SW 1271 (cell line): ENCODE data around the gene MTHFD1L.
"Not testable (repeated sequence)": the region's sequence is repeated elsewhere in the genome, so short reads cannot be mapped to it uniquely, and the experiment has no call there.

Experiments
- DNase-seq, 2 experiments: peaks; one replicate each; lab custom pipeline; 2025; lab: John Stamatoyannopoulos, UW

The MTHFD1L gene

DNA sequence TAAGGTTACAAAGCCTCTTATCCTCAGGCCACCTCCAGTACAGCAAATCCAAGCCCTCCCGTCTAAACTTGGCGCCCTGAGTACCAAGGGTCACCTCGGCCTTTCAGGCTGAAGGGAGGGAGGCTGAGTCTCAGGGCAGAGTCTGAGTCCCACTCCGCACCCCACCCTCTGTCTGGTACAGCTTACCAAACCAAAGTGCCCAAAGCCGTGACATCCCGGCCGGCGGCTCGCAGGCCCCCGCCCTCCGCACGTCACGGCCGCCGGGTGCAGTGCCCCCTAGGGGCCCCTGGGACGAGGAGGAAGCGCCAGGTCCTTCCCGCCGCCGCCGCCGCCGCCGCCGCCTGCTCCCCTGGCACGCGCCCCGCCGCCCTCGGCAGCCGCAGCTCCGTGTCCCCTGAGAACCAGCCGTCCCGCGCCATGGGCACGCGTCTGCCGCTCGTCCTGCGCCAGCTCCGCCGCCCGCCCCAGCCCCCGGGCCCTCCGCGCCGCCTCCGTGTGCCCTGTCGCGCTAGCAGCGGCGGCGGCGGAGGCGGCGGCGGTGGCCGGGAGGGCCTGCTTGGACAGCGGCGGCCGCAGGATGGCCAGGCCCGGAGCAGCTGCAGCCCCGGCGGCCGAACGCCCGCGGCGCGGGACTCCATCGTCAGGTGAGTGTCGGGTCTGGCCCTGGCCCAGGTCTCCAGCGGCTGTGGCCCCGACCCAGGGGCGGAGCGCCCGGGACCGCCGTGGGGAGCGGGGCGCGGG lies at the start of gene MTHFD1L:
MTHFD1L (plus strand) TSS at position 297 of the 741 bp plus-strand sequence; CDS start at position 418, 121 bp downstream.
- DNase-seq: peak; percentile 52 to 68

DNA sequence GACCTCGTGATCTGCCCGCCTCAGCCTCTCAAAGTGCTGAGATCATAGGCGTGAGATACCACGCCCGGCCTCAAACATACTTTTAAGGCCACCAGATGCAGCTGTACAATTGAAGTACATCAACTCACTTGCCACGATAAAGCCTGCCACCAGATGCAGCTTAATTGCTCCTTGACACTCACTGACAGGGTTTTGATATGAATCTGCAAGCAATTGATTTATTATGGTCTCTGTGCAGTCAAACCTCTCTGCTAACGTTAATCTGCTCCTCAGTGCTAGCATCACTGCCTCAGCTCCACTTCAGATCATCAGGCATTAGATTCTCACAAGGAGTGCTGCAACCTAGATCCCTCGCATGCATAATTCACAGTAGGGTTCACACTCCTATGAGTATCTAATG lies 48.9 kb upstream of the MTHFD1L start:
- not testable (repeated sequence) for DNase-seq

DNA sequence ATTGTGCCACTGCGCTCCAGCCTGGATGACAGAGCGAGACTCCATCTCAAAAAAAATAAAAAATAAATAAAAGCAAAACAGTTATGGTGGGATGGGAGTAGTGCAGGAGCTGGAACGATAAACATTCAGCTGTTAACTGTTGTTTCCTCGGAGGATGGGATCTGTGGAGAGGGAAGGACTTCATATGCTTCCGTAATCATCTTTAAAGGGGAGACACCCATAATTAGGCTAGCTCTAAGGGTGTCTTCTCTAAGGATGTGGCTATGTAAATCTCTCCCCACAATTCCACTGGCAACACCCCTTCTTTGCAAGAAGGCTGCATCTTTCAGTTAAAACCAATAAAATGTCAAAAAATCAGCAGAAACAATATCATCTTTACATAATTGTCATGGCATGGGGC lies 42.6 kb upstream of the MTHFD1L start:
- no peak for DNase-seq

DNA sequence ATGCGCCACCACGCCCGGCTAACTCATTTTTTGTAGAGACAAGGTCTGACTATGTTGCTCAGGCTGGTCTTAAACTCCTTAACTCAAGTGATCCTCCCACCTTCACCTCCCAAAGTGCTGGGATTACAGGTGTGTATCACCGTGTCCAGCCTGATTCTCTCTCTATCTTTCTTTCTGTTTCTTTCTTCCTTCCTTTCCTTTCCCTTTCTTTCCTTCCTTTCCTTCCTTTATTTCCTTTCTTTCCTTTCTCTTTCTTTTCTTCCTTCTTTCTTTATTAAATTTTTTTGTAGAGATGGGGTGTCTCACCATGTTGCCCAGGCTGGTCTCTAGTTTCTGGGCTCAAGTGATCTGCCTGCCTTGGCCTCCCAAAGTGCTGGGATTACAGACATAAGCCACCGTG lies 38.7 kb upstream of the MTHFD1L start:
- DNase-seq: no peak

DNA sequence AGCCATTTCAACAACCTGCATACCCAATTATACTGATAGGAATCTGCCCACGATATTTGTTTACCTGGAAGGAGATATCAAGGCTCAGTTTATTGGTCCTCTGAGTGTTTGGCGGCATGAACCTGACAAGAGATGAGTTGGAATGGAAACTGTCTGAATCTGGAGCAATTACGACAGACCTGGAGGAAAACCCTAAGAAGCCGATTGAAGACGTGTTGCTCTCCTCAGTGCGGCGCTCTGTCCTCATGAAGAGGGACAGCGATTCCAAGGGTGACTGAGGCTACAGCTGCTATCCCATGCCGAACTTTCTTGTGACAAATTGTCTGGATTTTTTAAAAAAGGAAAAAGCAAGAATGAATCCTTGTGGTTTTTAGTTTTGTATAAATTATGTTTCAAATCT lies 37.4 kb upstream of the MTHFD1L start:
- not testable (repeated sequence) for DNase-seq

DNA sequence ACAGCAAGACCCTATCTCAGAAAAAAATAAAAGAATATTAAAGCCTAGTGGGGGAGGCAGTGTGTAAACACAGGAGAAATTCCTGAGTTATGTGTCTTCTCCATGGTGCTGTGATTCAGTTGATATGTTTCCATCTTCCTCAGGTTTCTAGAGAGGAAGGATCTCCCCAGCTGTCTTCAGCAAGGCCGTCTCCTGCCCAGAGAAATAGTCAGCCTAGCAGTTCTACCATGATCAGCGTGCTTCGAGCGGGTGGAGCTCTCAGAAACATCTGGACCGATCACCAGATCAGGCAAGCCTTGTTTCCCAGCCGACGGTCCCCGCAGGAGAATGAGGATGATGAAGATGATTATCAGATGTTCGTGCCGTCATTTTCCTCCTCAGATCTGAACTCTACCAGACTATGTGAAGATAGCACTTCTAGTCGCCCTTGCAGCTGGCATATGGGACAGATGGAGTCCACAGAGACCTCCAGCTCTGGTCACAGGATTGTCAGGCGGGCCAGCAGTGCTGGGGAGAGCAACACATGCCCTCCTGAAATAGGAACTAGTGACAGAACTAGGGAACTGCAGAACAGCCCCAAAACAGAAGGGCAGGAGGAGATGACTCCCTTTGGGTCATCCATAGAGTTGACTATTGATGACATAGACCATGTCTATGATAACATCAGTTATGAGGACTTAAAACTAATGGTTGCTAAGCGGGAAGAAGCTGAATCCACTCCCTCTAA lies 34.9 kb upstream of the MTHFD1L start:
- no peak for DNase-seq

DNA sequence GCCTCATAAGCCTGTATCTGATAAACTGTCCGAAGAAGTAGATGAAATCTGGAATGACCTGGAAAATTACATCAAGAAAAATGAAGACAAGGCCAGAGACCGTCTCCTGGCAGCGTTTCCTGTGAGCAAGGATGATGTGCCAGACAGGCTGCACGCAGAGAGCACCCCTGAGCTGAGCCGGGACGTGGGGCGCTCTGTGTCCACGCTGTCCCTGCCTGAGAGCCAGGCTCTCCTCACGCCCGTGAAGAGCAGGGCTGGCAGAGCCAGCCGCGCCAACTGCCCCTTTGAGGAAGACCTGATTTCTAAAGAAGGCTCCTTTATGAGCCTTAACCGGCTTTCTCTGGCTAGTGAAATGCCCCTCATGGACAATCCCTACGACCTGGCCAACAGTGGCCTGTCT lies 33.9 kb upstream of the MTHFD1L start:
- DNase-seq: no peak

DNA sequence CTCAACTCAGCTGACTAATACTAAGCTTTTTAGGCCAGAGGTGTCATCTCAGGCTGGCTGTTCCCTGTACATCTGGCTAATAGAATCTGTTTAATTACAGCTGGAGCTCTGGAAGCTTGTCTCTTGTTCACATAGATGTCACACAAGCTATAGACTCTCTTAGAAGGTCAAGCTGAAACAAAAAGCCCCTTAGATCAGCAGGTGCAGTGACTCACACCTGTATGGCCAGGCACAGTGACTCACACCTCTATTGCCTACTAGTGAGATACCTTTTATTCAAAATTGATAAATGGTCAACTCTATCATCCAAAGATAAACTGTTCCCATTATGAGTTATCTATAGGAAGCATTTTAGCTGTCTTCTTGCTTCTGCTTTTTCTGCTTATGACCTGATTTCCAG lies 29.9 kb upstream of the MTHFD1L start:
- no peak for DNase-seq

DNA sequence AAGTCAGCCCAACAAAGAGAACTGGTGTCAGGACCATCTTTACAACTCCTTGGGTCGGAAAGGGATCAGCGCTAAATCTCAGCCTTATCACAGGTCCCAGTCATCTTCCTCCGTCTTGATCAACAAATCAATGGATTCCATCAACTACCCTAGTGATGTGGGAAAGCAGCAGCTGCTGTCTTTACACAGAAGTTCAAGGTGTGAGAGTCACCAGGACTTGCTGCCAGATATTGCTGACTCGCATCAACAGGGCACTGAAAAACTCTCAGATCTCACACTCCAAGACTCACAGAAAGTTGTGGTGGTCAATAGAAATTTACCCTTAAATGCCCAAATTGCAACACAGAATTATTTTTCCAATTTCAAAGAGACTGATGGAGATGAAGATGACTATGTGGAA lies 25.3 kb upstream of the MTHFD1L start:
- DNase-seq: no peak

DNA sequence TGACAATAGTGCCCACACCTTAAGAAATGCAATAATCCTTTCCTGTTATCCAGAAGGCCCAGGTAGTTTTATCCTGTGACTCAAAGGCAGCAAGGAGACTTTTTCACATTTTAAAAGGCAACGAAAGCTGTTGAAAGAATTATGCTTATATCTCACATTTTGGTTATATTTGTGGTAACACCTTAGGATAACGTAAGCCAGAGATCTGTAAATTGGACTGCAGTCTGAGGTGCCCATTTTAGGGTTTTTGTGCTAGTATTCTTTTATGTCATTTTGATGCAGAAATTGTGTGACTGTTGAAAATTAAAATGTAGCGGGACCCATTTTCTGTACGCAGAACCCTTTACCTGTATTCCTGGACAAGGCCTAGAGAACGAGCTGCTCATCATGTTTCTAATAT lies 24.3 kb upstream of the MTHFD1L start:
- no peak for DNase-seq

DNA sequence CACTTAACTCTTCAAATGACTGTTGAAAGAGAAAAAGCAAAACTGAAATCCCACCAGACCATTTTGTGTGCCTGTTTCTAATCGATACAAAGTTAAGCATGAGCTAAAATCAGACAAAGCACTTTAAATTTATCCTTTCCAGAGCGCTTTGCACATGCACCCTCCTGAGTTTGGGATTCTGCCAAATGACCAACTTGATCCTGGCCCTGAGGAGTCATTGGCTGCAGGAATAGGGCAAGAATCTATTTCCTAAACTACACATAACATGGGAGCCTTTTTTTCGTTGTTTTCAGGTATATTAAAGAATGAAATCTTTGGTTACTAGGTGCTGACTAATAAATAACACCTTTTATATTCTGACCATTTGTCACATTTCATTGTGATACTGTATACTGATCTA lies 23.8 kb upstream of the MTHFD1L start:
- DNase-seq: no peak

DNA sequence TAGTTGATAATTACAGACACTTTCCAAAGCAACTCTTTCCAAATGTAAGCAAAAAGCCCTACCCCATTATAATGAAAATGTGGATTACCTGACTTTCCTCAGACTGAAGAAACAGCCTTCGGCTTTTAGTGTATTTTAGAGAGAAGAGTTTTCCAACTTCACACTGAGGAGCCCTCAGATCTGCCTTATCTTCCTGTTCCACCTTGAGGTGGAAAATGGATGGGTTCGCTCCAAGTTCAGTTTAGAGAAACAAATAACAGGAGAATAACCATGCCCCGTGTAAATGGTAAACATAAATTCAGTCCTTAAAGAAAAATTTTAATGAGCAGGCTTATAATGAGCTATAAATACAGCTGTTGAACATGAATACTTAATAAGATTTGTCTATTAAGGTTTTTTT lies 21.1 kb upstream of the MTHFD1L start:
- DNase-seq: no peak

DNA sequence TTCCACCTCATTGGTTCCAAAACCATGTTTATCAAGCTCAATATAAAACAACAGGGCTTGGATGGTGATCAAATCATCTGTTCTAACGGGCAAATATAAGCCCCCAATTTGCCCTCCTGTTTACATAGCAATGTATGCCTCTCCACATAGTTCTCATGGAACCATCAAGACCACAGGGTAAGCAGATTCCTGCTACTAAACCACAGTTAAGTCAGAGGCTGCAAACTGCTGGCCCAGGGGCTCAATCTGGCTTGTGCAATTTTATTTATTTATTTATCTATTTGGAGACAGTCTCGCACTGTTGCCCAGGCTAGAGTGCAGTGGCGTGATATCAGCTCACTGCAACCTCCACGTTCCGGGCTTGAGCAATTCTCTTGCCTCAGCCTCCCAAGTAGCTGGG lies 18.9 kb upstream of the MTHFD1L start:
- no peak for DNase-seq

DNA sequence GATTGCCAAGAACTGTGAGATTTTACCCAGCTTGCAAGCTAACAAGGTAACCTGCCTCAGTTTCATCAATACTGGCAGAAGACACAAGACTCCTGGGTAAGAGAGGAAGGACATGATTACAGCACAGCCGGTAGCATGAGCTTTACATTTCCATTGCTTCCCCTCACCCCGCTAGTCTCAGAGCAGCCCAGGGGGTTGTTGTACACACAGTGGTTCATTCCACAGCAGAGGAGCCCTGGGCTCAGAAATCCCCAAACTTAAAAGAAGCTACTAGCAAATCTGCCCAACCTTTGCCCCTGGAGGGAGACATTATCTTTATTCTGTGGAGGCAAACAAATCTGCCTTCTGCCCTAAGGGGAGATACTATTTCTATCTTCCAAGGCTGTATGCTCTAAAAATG lies 17.1 kb upstream of the MTHFD1L start:
- DNase-seq: no peak

DNA sequence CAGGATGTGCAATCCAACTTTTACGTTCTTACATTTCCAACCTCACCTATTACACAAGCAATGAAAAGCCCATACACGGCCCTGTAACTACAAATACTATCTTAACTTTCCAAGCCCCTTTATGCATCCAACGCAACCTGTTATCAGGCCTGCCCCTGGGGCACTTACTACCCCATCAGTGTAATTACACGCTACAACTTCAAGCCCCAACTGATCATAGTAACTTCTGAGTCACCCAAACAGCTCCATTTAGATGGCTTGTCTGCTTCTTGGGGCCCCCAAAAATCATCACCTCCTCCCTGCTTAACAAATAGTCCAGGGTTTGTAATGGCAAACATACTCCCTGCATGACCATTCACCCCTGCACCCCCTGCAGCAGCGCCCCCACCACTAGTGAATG lies 11.1 kb upstream of the MTHFD1L start:
- DNase-seq: not testable (repeated sequence)

DNA sequence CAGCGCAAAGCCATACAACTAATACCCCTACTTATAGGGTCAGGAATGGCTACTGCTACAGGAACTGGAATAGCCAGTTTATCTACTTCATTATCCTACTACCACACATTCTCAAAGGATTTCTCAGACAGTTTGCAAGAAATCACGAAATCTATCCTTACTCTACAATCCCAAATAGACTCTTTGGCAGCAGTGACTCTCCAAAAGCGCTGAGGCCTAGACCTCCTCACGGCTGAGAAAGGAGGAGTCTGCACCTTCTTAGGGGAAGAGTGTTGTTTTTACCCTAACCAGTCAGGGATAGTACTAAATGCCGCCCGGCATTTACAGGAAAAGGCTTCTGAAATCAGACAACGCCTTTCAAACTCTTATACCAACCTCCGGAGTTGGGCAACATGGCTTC lies 10.3 kb upstream of the MTHFD1L start:
- not testable (repeated sequence) for DNase-seq

DNA sequence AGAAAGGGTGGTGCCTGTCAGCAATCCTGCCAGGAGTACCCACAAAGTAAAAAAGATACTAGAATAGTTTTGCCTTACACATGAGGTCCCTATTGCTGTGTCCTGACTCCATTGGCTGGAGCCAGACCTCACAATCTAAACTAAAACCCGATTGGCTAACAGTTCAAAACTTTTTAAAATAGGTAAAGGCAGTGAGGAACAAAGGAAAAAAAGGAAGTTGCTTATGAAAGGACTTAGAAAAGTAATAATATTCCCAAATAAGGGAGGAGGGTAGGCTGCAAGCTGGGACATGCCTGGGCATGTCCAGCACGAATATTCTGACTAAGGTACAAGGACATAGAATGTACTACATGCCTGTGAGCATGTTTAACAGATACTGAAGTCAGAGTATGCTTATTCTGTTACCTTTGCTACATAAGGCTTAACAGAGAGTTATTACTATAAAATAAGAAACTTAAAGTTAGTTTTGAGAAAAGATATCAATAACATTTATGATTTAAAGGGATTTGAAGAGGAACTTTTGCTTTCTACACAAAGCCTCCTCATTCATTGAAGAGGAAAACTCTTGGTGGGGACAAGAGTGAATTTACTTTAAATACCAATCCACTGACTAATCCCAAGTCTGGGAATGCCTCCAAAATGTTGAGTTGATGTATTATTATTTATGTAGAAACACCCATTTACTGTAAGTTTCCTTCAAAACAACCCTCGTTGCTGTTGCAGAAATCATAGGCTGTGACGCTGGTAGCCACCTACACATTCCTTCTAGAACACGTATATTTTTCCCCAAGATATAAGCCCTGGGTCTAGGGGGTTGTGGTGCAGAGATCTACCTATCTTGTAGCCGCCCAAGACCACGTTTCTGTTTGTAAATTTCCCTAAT lies 8.2 kb upstream of the MTHFD1L start:
- peak; percentile 53 to 90 for DNase-seq

DNA sequence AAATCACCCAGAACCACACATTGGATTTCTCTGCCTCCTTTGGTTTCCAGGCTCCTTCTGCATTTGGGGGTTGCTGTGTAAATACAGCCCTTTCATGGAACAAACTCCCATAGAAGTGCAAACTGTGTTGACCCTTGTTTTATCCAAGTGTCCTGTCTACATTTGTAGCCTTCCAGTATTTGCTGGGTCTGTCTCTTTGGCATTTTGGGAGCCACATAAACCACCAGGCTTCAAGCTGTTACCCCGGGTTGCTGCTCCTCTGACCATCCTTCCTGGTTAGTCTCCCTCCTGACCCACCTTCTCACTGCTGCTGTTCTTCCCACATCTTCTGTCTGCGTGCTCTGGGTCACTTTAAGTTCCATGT lies 7.6 kb upstream of the MTHFD1L start:
- no peak for DNase-seq

DNA sequence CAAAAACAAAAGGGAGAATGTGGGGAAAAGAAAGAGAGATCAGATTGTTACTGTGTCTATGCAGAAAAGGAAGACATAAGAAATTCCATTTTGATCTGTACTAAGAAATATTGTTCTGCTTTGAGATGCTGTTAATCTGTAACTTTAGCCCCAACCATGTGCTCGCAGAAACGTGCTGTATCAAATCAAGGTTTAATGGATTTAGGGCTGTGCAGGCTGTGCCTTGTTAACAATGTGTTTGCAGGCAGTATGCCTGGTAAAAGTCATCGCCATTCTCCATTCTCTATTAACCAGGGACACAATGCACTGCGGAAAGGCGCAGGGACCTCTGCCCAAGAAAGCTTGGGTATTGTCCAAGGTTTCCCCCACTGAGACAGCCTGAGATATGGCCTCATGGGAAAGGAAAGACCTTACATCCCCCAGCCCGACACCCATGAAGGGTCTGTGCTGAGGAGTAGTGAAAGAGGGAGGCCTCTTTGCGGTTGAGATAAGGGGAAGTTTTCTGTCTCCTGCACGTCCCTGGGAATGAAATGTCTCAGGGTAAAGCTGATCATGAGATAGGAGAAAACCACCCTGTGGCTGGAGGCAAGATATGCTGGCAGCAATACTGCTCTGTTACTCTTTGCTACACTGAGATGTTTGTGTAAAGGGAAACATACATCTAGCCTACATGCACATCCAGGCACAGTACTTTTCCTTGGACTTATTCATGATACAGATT lies 3.9 kb upstream of the MTHFD1L start:
- DNase-seq: not testable (repeated sequence)

DNA sequence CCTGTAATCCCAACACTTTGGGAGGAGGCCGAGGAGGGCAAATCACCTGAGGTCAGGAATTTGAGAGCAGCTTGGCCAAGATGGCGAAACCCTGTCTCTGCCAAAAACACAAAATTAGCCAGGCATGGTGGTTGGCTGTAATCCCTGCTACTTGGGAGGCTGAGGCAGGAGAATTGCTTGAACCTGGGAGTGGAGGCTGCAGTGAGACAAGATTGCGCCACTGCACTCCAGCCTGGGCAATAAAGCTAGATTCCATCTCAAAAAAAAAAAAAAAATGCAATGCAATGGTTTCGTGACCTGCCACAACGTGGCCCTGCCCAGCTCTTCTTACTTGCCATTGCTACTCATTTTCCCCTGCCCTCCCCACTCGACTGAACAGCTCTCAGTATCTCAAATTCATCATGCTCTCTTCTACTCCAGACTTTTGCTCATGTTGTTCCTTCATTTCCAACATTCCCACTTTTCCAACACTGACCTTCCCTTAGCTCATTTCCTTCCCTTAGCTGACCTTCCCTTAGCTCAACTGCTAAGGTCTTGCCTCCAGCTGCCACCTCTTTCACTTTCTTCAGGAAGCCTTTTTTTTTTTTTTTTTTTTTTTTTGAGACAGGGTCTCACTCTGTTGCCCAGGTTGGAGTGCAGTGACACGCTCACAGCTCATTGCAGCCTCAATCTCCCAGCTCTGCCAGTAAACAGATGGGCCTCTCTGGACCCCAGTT lies 2.1 kb upstream of the MTHFD1L start:
- no peak for DNase-seq

DNA sequence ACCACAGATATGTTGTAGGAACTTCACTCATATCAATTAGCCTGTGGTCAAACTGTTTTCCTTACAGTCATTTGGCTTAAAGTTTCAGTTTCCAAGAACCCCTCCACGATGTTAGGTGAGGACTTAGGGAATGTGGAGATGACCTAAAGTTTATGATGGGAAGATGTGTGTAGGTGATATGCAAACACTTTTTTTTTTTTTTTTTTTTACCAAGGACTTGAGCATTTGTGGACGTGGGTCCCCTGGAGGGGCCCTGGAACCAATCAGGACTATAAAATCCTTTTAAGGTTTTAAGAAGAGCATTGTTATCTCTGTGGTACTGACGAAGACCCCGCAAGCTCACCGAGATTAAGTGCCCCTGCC lies 478 bp upstream of the MTHFD1L start:
- no peak for DNase-seq
